ENCODE results near the gene DLST.

The DLST gene

DNA sequence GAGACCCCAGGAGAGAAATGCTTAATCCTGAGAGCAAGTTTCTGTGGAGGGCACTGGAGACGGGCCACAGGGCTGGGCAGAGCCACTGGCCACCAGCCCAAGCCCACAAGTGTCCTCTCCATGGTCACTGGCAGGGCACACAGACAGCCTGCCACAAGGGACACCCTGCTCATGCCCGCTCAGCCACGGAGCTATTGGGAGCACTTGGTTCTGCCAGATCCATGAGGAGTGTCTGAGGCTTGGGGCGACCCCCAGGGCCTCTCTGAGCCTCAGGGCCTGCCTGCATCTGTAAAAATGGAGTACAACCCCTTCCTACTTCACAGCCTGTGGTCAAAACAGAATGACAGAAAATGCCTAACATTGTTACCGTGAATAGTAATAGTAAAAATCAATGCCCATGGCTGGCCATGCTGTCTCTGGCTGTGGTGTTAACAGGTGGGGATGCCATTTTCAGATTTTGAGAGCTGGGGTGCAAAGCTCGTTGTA, 70.5 kb downstream of the DLST start:
- H3K36me3 ChIP-seq (ENCODE audit: control insufficient read depth in 2 of 2, insufficient read depth in 2 of 2, low read length in 2 of 2) = no peaks in the 10 kb centered on the region
- no peaks in the 10 kb centered on the region for H3K27me3 ChIP-seq (ENCODE audit: control insufficient read depth in 2 of 2, insufficient read depth in 2 of 2, low read length in 2 of 2)
- H3K27ac ChIP-seq (ENCODE audit: low read depth in 2 of 2, low read length in 2 of 2) = no peak overlapping the region
- H3K9me3 ChIP-seq (ENCODE audit: control insufficient read depth in 2 of 2, low read length in 2 of 2) = no peaks in the 10 kb centered on the region
- peaks cover 17 to 21% of the 10 kb centered on the region in 2 donors for H3K4me1 ChIP-seq (ENCODE audit: control insufficient read depth in 2 of 2, insufficient read depth in 2 of 2, low read length in 2 of 2)
- no peak overlapping the region for H3K4me3 ChIP-seq (ENCODE audit: low read length in 2 of 2)
- H3K9ac ChIP-seq (ENCODE audit: low read depth in 1 of 2, low read length in 2 of 2) = no peak overlapping the region

DNA sequence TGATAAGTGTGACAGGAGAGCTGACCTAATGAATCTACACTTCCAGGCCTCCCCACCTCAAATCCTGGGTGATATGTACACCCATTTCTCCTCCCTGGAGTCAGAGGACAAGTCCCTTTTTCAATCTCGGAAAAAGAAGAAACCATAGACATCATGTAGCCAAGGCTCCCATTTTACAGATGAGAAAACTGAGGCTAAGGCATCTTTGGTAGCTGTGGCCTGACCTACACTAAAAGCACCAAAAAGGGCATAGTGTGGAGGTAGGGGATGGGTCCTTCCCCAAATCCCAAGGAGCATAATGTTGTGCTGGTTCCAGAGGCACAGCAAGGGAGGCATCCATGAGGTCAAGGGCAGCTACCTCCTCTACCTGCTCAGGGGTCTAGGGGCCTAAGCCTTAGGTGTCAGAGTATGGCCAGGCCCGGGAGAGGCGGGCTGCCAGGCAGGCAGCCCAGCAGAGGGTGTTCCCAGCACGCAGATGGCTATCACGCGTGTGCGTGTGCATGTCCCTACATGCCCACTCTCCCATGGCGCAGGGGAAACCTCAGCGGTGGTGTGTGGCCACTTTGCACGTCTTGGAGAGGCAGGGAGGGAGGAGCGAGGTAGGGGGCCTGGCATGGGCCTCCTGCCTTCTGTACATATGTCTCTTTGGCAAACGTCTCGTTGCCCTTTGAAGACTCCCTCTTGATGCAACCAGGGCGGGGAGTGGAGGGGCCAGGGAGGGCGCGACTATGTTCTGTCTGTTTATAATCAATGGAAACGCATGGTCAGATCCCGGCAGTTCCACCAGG, 71.2 kb downstream of the DLST start:
- H3K9ac ChIP-seq (ENCODE audit: low read depth in 1 of 2, low read length in 2 of 2) = no peak overlapping the region

More for the DNA sequence above, 71.2 kb downstream of the DLST start:
- Histone ChIP-seq H3K27ac (ENCODE audit: low read depth in 2 of 2, low read length in 2 of 2) (no peak overlapping the region), H3K4me1 (ENCODE audit: control insufficient read depth in 2 of 2, insufficient read depth in 2 of 2, low read length in 2 of 2) (peaks cover 17 to 21% of the 10 kb centered on the region in 2 donors), H3K9me3 (ENCODE audit: control insufficient read depth in 2 of 2, low read length in 2 of 2) (no peaks in the 10 kb centered on the region), H3K4me3 (ENCODE audit: low read length in 2 of 2) (no peak overlapping the region), H3K36me3 (ENCODE audit: control insufficient read depth in 2 of 2, insufficient read depth in 2 of 2, low read length in 2 of 2) (no peaks in the 10 kb centered on the region), H3K27me3 (ENCODE audit: control insufficient read depth in 2 of 2, insufficient read depth in 2 of 2, low read length in 2 of 2) (no peaks in the 10 kb centered on the region)
